Ovary (tissue), 9 donors: ENCODE data around the gene NKX6-1. TPM values are rescaled to one million over a fixed set of nuclear protein-coding genes. Genes with fewer than 3 reads are reported as not detected.

Source experiments
- DNase-seq, 5 donors: peaks; one replicate each; pipeline ENCODE4 v3.0.0-alpha.2; 2019 to 2020
- H3K27ac ChIP-seq, 2 donors: fragments of 200-600 bp; one replicate each; pipeline versions ENCODE4 v1.5.1 to v1.8.0; 2019 to 2022
- H3K27me3 ChIP-seq: fragments of 200-600 bp; one replicate; pipeline ENCODE4 v1.8.0; 2022
- H3K36me3 ChIP-seq: fragments of 200-600 bp; sonication (generic); one replicate; pipeline ENCODE4 v1.5.1; 2019
- H3K4me1 ChIP-seq: one replicate; pipeline ENCODE4 v1.8.1; 2013; ENCODE audit warnings: mild to moderate bottlenecking, moderate library complexity; ENCODE audit not compliant: insufficient read depth
- H3K4me3 ChIP-seq: fragments of 200-600 bp; sonication (generic); one replicate; pipeline ENCODE4 v1.5.1; 2017
- H3K9me3 ChIP-seq, 2 donors: fragments of 200-600 bp in 1 of 2; sonication (generic) in 1 of 2; one replicate each; pipeline versions ENCODE4 v1.5.1 to v1.8.1; 2013 to 2019; ENCODE audit warnings: mild to moderate bottlenecking in 1 of 2, moderate library complexity in 1 of 2
- CTCF ChIP-seq, 3 donors: fragments of 450-650 bp in 2 of 3; fragments of 200-600 bp in 1 of 3; IDR thresholded peaks; one replicate each; pipeline versions ENCODE4 v1.5.1 to v1.8.0; 2016 to 2022; ENCODE audit warnings: antibody characterized with exemption in 3 of 3, mild to moderate bottlenecking in 1 of 3
- EP300 ChIP-seq: sonication (generic); formaldehyde crosslinking; IDR thresholded peaks from one replicate; pipeline ENCODE4 v1.6.1; 2017; ENCODE audit warnings: antibody characterized with exemption
- POLR2A ChIP-seq: fragments of 450-650 bp; IDR thresholded peaks from one replicate; pipeline ENCODE4 v1.6.1; 2017; ENCODE audit warnings: antibody characterized with exemption, mild to moderate bottlenecking, moderate library complexity
- WGBS, 3 donors: extraction: QIAGEN DNeasy Blood & Tissue Kit in 1 of 3; methylation state at CpG; one replicate each; pipeline versions ENCODE4 v1.1.5 to v1.1.7; 2013 to 2017; 5-methylcytosine and 5-hydroxymethylcytosine counted together
- intact Hi-C, 4 donors: fragments of 100-400 bp; cut with DNase I; formaldehyde crosslinking; loops; one replicate each; pipeline versions ENCODE4 v1.11.0 to v1.15.1; 2022 to 2023
- polyA plus RNA-seq, 2 donors: library from polyadenylated mRNA; stranded (reverse); fragments of 200-250 nt in 1 of 2; fragments of 350-450 nt in 1 of 2; fragmentation: Illumina TruSeq in 1 of 2; extraction: RNeasy Lipid Tissue Mini Kit (QIAGEN cat#74804) in 1 of 2; gene quantifications; one replicate each; pipeline ENCODE4 v1.2.3, GENCODE V29; 2013 to 2014
- total RNA-seq, 7 donors: library from RNA; depleted of rRNA in 2 of 7; stranded (reverse); fragments of >200 nt in 2 of 7; fragmentation: NEBNext Ultra II Directional in 3 of 7; extraction: Animal tissue kit (Norgen Biotek cat#: 25700) in 3 of 7; gene quantifications; one replicate each; pipeline versions ENCODE4 v1.1.0 to v1.2.4, GENCODE V29; 2016 to 2023
- donor health status: DM: no; HTN: no; CAD: no; lungs with moderate emphysema.
- donor health status: DM: no; HTN: no; CAD: no.
- donor health status: Bipolar disorder and iron deficiency.
- donor health status: DM: yes; HTN: yes; CAD: no.
- donor health status: DM: no; HTN: no; CAD: no.
- donor health status: DM: yes; HTN: yes; CAD: no.

The NKX6-1 gene
- total and polyA plus RNA-seq, 9 donors, result 0.04 to 0.40 (median 0.14) TPM; not detected in 3

- Histone ChIP-seq H3K4me3 (no peak overlapping the region), H3K36me3 (no peaks in the 10 kb centered on the region), H3K4me1 (no peaks in the 10 kb centered on the region), H3K9me3 (no peaks in the 10 kb centered on the region), H3K27me3 (no peaks in the 10 kb centered on the region), H3K27ac (no peak overlapping the region)
- intact Hi-C loops, result no loop called here
- TF ChIP-seq EP300, result no peak
- no peak for TF ChIP-seq CTCF (IDR thresholded peaks at IDR 0.05)
- TF ChIP-seq POLR2A, result no peak
- 49 to 54% (median 51%) methylated on average over 4 of the region's 4 CpGs for WGBS, 3 donors
- DNase-seq, result no peak
Measured at GRCh38 chr4:84470204-84470785, 28.8 kb downstream of the NKX6-1 start.

- no peak for TF ChIP-seq EP300
- no peak for TF ChIP-seq CTCF (IDR thresholded peaks at IDR 0.05)
- TF ChIP-seq POLR2A, result no peak
- Histone ChIP-seq H3K9me3 (no peaks in the 10 kb centered on the region), H3K4me3 (no peak overlapping the region), H3K27me3 (peaks cover 6% of the 10 kb centered on the region), H3K4me1 (no peaks in the 10 kb centered on the region), H3K27ac (no peak overlapping the region), H3K36me3 (no peaks in the 10 kb centered on the region)
- 31 to 36% (median 32%) methylated on average over 3 of the region's 3 CpGs for WGBS, 3 donors
- intact Hi-C loops, result no loop called here
- DNase-seq, result no peak
Measured at GRCh38 chr4:84467601-84468000, 31.5 kb downstream of the NKX6-1 start.

GRCh38 chr4:84459783-84460182 lies 39.3 kb downstream of the NKX6-1 start:
- intact Hi-C loops, result no loop called here
- Histone ChIP-seq H3K27ac (no peak overlapping the region), H3K4me1 (no peaks in the 10 kb centered on the region), H3K9me3 (no peaks in the 10 kb centered on the region), H3K36me3 (no peaks in the 10 kb centered on the region), H3K27me3 (peaks cover 6% of the 10 kb centered on the region), H3K4me3 (no peak overlapping the region)
- no peak for TF ChIP-seq EP300
- TF ChIP-seq POLR2A, result no peak
- TF ChIP-seq CTCF (IDR thresholded peaks at IDR 0.05), result no peak
- 76 to 88% (median 76%) methylated on average over 1 of the region's 1 CpG for WGBS, 3 donors
- no peak for DNase-seq

- no peak for DNase-seq
- 60 to 74% (median 63%) methylated on average over 4 of the region's 4 CpGs for WGBS, 3 donors
- intact Hi-C loops, result no loop called here
- Histone ChIP-seq H3K9me3 (no peaks in the 10 kb centered on the region), H3K4me1 (no peaks in the 10 kb centered on the region), H3K4me3 (no peak overlapping the region), H3K27ac (no peak overlapping the region), H3K27me3 (no peaks in the 10 kb centered on the region), H3K36me3 (no peaks in the 10 kb centered on the region)
- TF ChIP-seq CTCF (IDR thresholded peaks at IDR 0.05), result no peak
- no peak for TF ChIP-seq EP300
- no peak for TF ChIP-seq POLR2A
Measured at GRCh38 chr4:84456157-84456556, 42.9 kb downstream of the NKX6-1 start.
